Smooth muscle cell (in vitro differentiated cells): ENCODE measurements around the gene NUDT21. TPM values are rescaled to one million over a fixed set of nuclear protein-coding genes. Genes with fewer than 3 reads are reported as not detected.

Experiments
- DNase-seq: peaks from one replicate; lab custom pipeline; 2025; ENCODE audit not compliant: unreplicated experiment; lab: John Stamatoyannopoulos, UW
- H2AFZ ChIP-seq: fragments of 200-600 bp; sonication (generic); 2 replicates; pipeline ENCODE4 v1.6.0; 2016; ENCODE audit warnings: antibody characterized with exemption, low read depth, mild to moderate bottlenecking
- H3F3A ChIP-seq: fragments of 200-600 bp; sonication (generic); 2 replicates; pipeline ENCODE4 v1.6.0; 2017; ENCODE audit warnings: antibody characterized with exemption, low read depth
- H3K27ac ChIP-seq: fragments of 200-600 bp; sonication (generic); 2 replicates; pipeline ENCODE4 v1.5.1; 2016; ENCODE audit warnings: low read depth, mild to moderate bottlenecking
- H3K27me3 ChIP-seq: fragments of 200-600 bp; sonication (generic); 2 replicates; pipeline ENCODE4 v1.6.1; 2016; ENCODE audit warnings: low read depth, mild to moderate bottlenecking
- H3K36me3 ChIP-seq: fragments of 200-600 bp; sonication (generic); 2 replicates; pipeline ENCODE4 v1.5.1; 2016; ENCODE audit warnings: low read depth
- H3K4me1 ChIP-seq: fragments of 200-600 bp; sonication (generic); 2 replicates; pipeline ENCODE4 v1.5.1; 2016; ENCODE audit warnings: low read depth
- H3K4me2 ChIP-seq: fragments of 200-600 bp; sonication (generic); 2 replicates; pipeline ENCODE4 v1.6.0; 2016; ENCODE audit warnings: mild to moderate bottlenecking
- H3K4me3 ChIP-seq: fragments of 200-600 bp; sonication (generic); 2 replicates; pipeline ENCODE4 v1.5.1; 2016; ENCODE audit warnings: mild to moderate bottlenecking
- H3K79me2 ChIP-seq: fragments of 200-600 bp; sonication (generic); 2 replicates; pipeline ENCODE4 v1.6.0; 2016; ENCODE audit warnings: low read depth, mild to moderate bottlenecking
- H3K9ac ChIP-seq: fragments of 200-600 bp; sonication (generic); 2 replicates; pipeline ENCODE4 v1.6.0; 2016; ENCODE audit warnings: low read depth
- H3K9me3 ChIP-seq: fragments of 200-600 bp; sonication (generic); replicated peaks from 2 replicates; pipeline ENCODE4 v1.5.1; 2016; ENCODE audit warnings: low read depth
- H4K20me1 ChIP-seq: fragments of 200-600 bp; sonication (generic); 2 replicates; pipeline ENCODE4 v1.6.0; 2016; ENCODE audit warnings: low read depth
- WGBS: methylation state at CpG from one replicate; pipeline ENCODE4 v1.1.7; 2016; ENCODE audit warnings: low lambda C conversion rate; 5-methylcytosine and 5-hydroxymethylcytosine counted together
- polyA plus RNA-seq: library from polyadenylated mRNA; unstranded; fragments of >200 nt; fragmentation: Nextera tagmentation; extraction: Ambion mirVana; gene quantifications from 2 replicates; pipeline ENCODE4 v1.2.1, GENCODE V29; 2016
- total RNA-seq: library from RNA; depleted of rRNA; stranded (reverse); fragments of >200 nt; gene quantifications from 2 replicates; pipeline ENCODE4 v1.2.3, GENCODE V29; 2014
- TF ChIP-seq, protein P1 (sequence below): fragments of 200-600 bp; sonication (generic); IDR thresholded peaks from 2 replicates; pipeline ENCODE4 v1.5.1; 2017; ENCODE audit warnings: borderline replicate concordance, mild to moderate bottlenecking, antibody characterized with exemption; ENCODE audit not compliant: insufficient read depth, poor library complexity, severe bottlenecking

NUDT21 gene
- total and polyA plus RNA-seq, 2 experiments from 2014 or later: 44.4 to 101 TPM

DNA sequence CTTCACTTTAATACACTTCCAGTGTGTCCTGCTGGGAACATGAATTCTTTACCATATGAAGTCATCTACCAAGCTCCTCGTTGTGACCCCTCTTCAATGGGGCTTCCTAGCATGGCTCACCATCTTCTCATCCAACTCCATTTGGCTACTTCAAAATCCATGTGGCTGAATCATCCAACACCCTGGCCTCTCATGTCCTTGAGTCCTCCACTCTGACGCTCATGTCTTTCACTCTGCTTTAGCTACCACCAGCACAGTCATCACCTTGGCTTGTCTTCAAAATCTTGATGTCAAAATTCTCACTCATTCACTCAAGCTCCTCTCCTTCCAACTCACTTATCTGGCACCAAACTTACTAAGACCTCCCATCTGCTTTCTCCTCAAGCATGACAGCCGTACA lies 61.6 kb downstream of the NUDT21 start:
- TF ChIP-seq, protein P1, sequence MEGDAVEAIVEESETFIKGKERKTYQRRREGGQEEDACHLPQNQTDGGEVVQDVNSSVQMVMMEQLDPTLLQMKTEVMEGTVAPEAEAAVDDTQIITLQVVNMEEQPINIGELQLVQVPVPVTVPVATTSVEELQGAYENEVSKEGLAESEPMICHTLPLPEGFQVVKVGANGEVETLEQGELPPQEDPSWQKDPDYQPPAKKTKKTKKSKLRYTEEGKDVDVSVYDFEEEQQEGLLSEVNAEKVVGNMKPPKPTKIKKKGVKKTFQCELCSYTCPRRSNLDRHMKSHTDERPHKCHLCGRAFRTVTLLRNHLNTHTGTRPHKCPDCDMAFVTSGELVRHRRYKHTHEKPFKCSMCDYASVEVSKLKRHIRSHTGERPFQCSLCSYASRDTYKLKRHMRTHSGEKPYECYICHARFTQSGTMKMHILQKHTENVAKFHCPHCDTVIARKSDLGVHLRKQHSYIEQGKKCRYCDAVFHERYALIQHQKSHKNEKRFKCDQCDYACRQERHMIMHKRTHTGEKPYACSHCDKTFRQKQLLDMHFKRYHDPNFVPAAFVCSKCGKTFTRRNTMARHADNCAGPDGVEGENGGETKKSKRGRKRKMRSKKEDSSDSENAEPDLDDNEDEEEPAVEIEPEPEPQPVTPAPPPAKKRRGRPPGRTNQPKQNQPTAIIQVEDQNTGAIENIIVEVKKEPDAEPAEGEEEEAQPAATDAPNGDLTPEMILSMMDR: no peak
- no peaks in the 10 kb centered on the region for H3K9me3 ChIP-seq
- H3K79me2 ChIP-seq: peaks cover 9% of the 10 kb centered on the region
- DNase-seq: no peak
- WGBS: 90% methylated on average over 3 of the region's 3 CpGs
- no peak overlapping the region for H3K9ac ChIP-seq
- no peak overlapping the region for H3K4me3 ChIP-seq
- H3K36me3 ChIP-seq: peaks cover 14% of the 10 kb centered on the region
- no peak overlapping the region for H3K27ac ChIP-seq
- no peak overlapping the region for H3K4me2 ChIP-seq
- H3K4me1 ChIP-seq: no peaks in the 10 kb centered on the region
- H4K20me1 ChIP-seq: peaks cover 8% of the 10 kb centered on the region
- no peaks in the 10 kb centered on the region for H3F3A ChIP-seq
- no peak overlapping the region for H2AFZ ChIP-seq
- no peaks in the 10 kb centered on the region for H3K27me3 ChIP-seq

DNA sequence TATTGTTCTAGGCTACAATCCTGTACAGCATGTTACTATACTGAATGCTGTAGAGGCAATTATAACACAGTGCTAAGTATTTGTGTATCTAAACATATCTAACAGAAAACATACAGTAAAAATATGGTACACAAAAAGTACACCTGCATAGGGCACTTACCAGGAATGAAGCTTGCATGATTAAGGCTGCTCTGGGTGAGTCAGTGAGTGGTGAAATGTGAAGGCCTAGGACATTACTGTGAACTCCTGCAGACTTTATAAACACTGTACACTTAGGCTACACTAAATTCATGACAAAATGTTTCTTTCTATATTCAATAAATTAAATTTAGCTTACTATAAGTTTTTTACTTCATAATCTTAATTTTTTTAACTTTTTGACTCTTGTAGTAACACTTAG lies 62.9 kb downstream of the NUDT21 start:
- Histone ChIP-seq H3K27me3 (no peaks in the 10 kb centered on the region), H3K4me3 (no peak overlapping the region), H3K9me3 (no peaks in the 10 kb centered on the region), H3K36me3 (peaks cover 19% of the 10 kb centered on the region), H2AFZ (no peak overlapping the region), H3K79me2 (peaks cover 9% of the 10 kb centered on the region), H3K27ac (no peak overlapping the region), H3K4me2 (no peak overlapping the region), H4K20me1 (peaks cover 8% of the 10 kb centered on the region), H3F3A (no peaks in the 10 kb centered on the region), H3K9ac (no peak overlapping the region), H3K4me1 (no peaks in the 10 kb centered on the region)
- TF ChIP-seq, protein P1: no peak
- DNase-seq: no peak

DNA sequence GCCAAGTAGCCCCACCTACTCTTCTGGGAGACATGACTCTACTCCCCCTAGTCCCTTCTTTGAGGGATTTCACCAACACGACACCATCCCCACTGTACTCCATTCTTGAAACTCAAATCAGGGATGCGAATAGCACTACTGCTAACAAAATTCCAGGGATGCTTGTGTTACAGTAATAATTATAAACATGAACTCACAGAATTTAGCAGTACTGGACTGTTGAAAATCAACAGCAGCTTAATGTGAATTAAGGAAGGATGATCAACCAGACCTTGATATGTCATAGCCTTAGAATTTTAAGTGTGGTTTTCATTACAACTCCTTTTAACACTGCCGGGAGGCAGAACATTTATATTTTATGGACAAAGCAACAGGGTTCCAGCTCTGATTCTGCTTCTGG lies 63.7 kb downstream of the NUDT21 start:
- Histone ChIP-seq H3K27me3 (no peaks in the 10 kb centered on the region), H3K4me3 (no peak overlapping the region), H3K79me2 (peaks cover 9% of the 10 kb centered on the region), H3K27ac (no peak overlapping the region), H3K36me3 (peaks cover 19% of the 10 kb centered on the region), H3K4me1 (no peaks in the 10 kb centered on the region), H3K9me3 (no peaks in the 10 kb centered on the region), H3K4me2 (no peak overlapping the region), H2AFZ (no peak overlapping the region), H4K20me1 (peaks cover 8% of the 10 kb centered on the region), H3K9ac (no peak overlapping the region), H3F3A (no peaks in the 10 kb centered on the region)
- TF ChIP-seq, protein P1: no peak
- no peak for DNase-seq
- 96% methylated on average over 3 of the region's 3 CpGs for WGBS

DNA sequence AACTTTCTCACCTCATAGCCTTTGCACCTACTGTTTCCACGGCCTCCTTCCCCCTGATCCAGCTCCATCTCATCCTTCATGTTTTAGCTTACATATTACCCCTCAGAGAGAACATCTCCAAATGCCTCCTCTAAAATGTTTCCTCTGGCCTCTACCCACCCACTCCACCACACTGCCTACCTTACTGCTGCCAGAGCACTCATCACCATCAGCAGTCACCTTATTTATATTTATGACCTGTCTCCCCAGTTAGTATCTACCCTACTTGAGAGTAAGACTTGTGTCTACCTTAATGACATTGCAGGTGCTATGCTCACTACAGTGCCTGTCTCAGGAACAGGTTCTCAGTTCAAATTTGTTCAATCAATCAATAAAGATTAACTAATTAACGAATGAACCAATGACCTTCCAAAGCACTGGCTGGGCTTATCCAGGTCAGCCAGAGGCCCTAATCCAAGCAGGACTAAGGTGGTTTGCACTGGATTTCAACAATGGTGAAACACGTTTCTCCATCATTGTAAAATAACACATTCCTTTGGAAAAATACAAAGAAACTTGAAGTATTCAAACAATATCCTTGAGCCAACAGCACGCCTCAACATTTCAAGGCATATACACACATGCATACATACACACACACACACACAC lies 66.9 kb downstream of the NUDT21 start:
- no peaks in the 10 kb centered on the region for H3K79me2 ChIP-seq
- 96% methylated on average over 4 of the region's 4 CpGs for WGBS
- H3K27ac ChIP-seq: no peak overlapping the region
- no peaks in the 10 kb centered on the region for H3K27me3 ChIP-seq
- H3K4me3 ChIP-seq: no peak overlapping the region
- H4K20me1 ChIP-seq: no peaks in the 10 kb centered on the region
- H3K36me3 ChIP-seq: peaks cover 35% of the 10 kb centered on the region
- TF ChIP-seq, protein P1: no peak
- H3K9ac ChIP-seq: no peak overlapping the region
- no peaks in the 10 kb centered on the region for H3F3A ChIP-seq
- H3K9me3 ChIP-seq: peaks cover 19% of the 10 kb centered on the region
- H2AFZ ChIP-seq: no peak overlapping the region
- no peaks in the 10 kb centered on the region for H3K4me1 ChIP-seq
- DNase-seq: no peak
- no peak overlapping the region for H3K4me2 ChIP-seq
